ENCODE results near the gene HDAC4.

- TF ChIP-seq, protein P1, sequence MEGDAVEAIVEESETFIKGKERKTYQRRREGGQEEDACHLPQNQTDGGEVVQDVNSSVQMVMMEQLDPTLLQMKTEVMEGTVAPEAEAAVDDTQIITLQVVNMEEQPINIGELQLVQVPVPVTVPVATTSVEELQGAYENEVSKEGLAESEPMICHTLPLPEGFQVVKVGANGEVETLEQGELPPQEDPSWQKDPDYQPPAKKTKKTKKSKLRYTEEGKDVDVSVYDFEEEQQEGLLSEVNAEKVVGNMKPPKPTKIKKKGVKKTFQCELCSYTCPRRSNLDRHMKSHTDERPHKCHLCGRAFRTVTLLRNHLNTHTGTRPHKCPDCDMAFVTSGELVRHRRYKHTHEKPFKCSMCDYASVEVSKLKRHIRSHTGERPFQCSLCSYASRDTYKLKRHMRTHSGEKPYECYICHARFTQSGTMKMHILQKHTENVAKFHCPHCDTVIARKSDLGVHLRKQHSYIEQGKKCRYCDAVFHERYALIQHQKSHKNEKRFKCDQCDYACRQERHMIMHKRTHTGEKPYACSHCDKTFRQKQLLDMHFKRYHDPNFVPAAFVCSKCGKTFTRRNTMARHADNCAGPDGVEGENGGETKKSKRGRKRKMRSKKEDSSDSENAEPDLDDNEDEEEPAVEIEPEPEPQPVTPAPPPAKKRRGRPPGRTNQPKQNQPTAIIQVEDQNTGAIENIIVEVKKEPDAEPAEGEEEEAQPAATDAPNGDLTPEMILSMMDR (IDR thresholded peaks at IDR 0.05), result no peak
- TF ChIP-seq SP1 (CRISPR knock-in tag; conservative IDR thresholded peaks at IDR 0.05), result no peak
- TF ChIP-seq ZNF425 (CRISPR knock-in tag; conservative IDR thresholded peaks at IDR 0.05), result no peak
- TF ChIP-seq ZNF232 (CRISPR knock-in tag; IDR thresholded peaks at IDR 0.05), result no peak
- no peak for TF ChIP-seq SMAD4 (CRISPR knock-in tag; IDR thresholded peaks at IDR 0.05)
- TF ChIP-seq RELA (CRISPR knock-in tag; IDR thresholded peaks at IDR 0.05; ENCODE audit: borderline replicate concordance), result no peak
- TF ChIP-seq ZNF263 (CRISPR knock-in tag; IDR thresholded peaks at IDR 0.05; ENCODE audit: low read depth), result no peak
These were observed 219.5 kb downstream of the HDAC4 start for GRCh38 chr2:239181074-239181902.

Data from WTC11 (cell line).